Left lung (tissue), 10 donors: Measurements from ENCODE around the gene ERO1A. TPM values are rescaled to one million over a fixed set of nuclear protein-coding genes. Genes with fewer than 3 reads are reported as not detected.

Experiments
- ATAC-seq: fragments of 200-7000 bp; cut with Tn5 transposase; one replicate; pipeline ENCODE4 v1.9.1; 2020; ENCODE audit warnings: moderate library complexity
- DNase-seq, 4 donors: peaks; one replicate each; pipeline ENCODE4 v3.0.0-alpha.2; 2013 to 2020
- H3K27ac ChIP-seq, 2 donors: fragments of 200-600 bp; sonication (generic) in 1 of 2; one replicate each; pipeline versions ENCODE4 v1.5.0 to v1.8.0; 2020 to 2021
- H3K27me3 ChIP-seq, 2 donors: fragments of 200-600 bp; sonication (generic) in 1 of 2; one replicate each; pipeline versions ENCODE4 v1.5.0 to v1.8.0; 2020 to 2021
- H3K36me3 ChIP-seq, 2 donors: fragments of 200-600 bp; sonication (generic) in 1 of 2; one replicate each; pipeline versions ENCODE4 v1.5.0 to v1.8.0; 2020 to 2021
- H3K4me1 ChIP-seq, 2 donors: fragments of 200-600 bp; one replicate each; pipeline ENCODE4 v1.8.0; 2021
- H3K4me3 ChIP-seq, 2 donors: fragments of 200-600 bp; sonication (generic) in 1 of 2; one replicate each; pipeline versions ENCODE4 v1.5.0 to v1.8.0; 2020 to 2021; ENCODE audit warnings: mild to moderate bottlenecking in 1 of 2
- H3K9me3 ChIP-seq, 2 donors: fragments of 200-600 bp; sonication (generic) in 1 of 2; one replicate each; pipeline versions ENCODE4 v1.5.0 to v1.8.0; 2020 to 2021
- CTCF ChIP-seq, 2 donors: fragments of 200-600 bp; sonication (generic) in 1 of 2; IDR thresholded peaks; one replicate each; pipeline versions ENCODE4 v1.5.0 to v1.8.0; 2021; ENCODE audit warnings: antibody characterized with exemption in 2 of 2
- intact Hi-C, 2 donors: fragments of 100-400 bp; cut with DNase I; formaldehyde crosslinking; loops; one replicate each; pipeline versions ENCODE4 v1.11.2 to v1.14.2; 2022
- polyA plus RNA-seq, 6 donors: library from polyadenylated mRNA; unstranded; fragments of 120-200 nt; gene quantifications; one replicate each; pipeline ENCODE4 v1.2.1, GENCODE V29; 2013; ENCODE audit not compliant: insufficient read length in 6 of 6
- total RNA-seq, 2 donors: library from RNA; stranded (reverse); fragmentation: NEBNext Ultra II Directional; extraction: Animal tissue kit (Norgen Biotek cat#: 25700); gene quantifications; one replicate each; pipeline ENCODE4 v1.2.1, GENCODE V29; 2021
- donor health status: DM: no; HTN: yes; CAD: no.
- donor health status: DM: no; HTN: no; CAD: no.

Gene ERO1A
- total and polyA plus RNA-seq, 8 donors = 27.5 to 70.6 (median 31.6) TPM

GRCh38 chr14:52661314-52661713 is 34.0 kb downstream of the ERO1A start:
- Histone ChIP-seq H3K4me1 (no peaks in the 10 kb centered on the region), H3K4me3 (no peak overlapping the region), H3K9me3 (no peaks in the 10 kb centered on the region), H3K27me3 (no peaks in the 10 kb centered on the region), H3K36me3 (peaks cover 0 to 70% of the 10 kb centered on the region in 2 donors), H3K27ac (no peak overlapping the region)
- no peak for TF ChIP-seq CTCF (IDR thresholded peaks at IDR 0.05)
- no peak for DNase-seq
- intact Hi-C loops = no loop called here
- ATAC-seq = no peak

GRCh38 chr14:52660832-52661231 is 34.5 kb downstream of the ERO1A start:
- TF ChIP-seq CTCF (IDR thresholded peaks at IDR 0.05) = no peak
- no peak for ATAC-seq
- H3K27me3 ChIP-seq = no peaks in the 10 kb centered on the region
- DNase-seq = no peak
- H3K4me3 ChIP-seq = no peak overlapping the region
- H3K4me1 ChIP-seq = no peaks in the 10 kb centered on the region
- no peak overlapping the region for H3K27ac ChIP-seq
- peaks cover 0 to 68% of the 10 kb centered on the region in 2 donors for H3K36me3 ChIP-seq
- no peaks in the 10 kb centered on the region for H3K9me3 ChIP-seq
- intact Hi-C loops = no loop called here

- Histone ChIP-seq H3K4me1 (no peaks in the 10 kb centered on the region), H3K27ac (no peak overlapping the region), H3K4me3 (no peak overlapping the region), H3K9me3 (no peaks in the 10 kb centered on the region), H3K27me3 (no peaks in the 10 kb centered on the region), H3K36me3 (peaks cover 0 to 68% of the 10 kb centered on the region in 2 donors)
- no peak for TF ChIP-seq CTCF (IDR thresholded peaks at IDR 0.05)
- no peak for DNase-seq
- intact Hi-C loops = no loop called here
- no peak for ATAC-seq
These were observed 35.0 kb downstream of the ERO1A start for GRCh38 chr14:52660325-52660724.

GRCh38 chr14:52656905-52657304 is 38.5 kb downstream of the ERO1A start:
- Histone ChIP-seq H3K4me3 (no peak overlapping the region), H3K36me3 (peaks cover 0 to 61% of the 10 kb centered on the region in 2 donors), H3K4me1 (no peaks in the 10 kb centered on the region), H3K27ac (no peak overlapping the region), H3K27me3 (no peaks in the 10 kb centered on the region), H3K9me3 (no peaks in the 10 kb centered on the region)
- no peak for DNase-seq
- ATAC-seq = no peak
- TF ChIP-seq CTCF (IDR thresholded peaks at IDR 0.05) = no peak
- intact Hi-C loops = no loop called here

GRCh38 chr14:52650774-52651173 is 44.6 kb downstream of the ERO1A start:
- Histone ChIP-seq H3K27ac (no peak overlapping the region), H3K36me3 (peaks cover 0 to 66% of the 10 kb centered on the region in 2 donors), H3K4me3 (no peak overlapping the region), H3K4me1 (no peaks in the 10 kb centered on the region), H3K9me3 (no peaks in the 10 kb centered on the region), H3K27me3 (no peaks in the 10 kb centered on the region)
- no peak for ATAC-seq
- DNase-seq = no peak
- intact Hi-C loops = no loop called here
- TF ChIP-seq CTCF (IDR thresholded peaks at IDR 0.05) = no peak
